Endodermal cell (in vitro differentiated cells): ENCODE measurements around the gene PCBP1. TPM values are rescaled to one million over a fixed set of nuclear protein-coding genes. Genes with fewer than 3 reads are reported as not detected.

Experiments
- DNase-seq: peaks from one replicate; pipeline ENCODE4 v3.0.0-alpha.2; 2017
- H3K27ac ChIP-seq: 2 replicates; pipeline ENCODE4 v1.5.1; 2013; ENCODE audit warnings: mild to moderate bottlenecking, low read depth, low read length, moderate library complexity
- H3K27me3 ChIP-seq: 2 replicates; pipeline ENCODE4 v1.6.1; 2013; ENCODE audit warnings: mild to moderate bottlenecking, low read length, moderate library complexity; ENCODE audit not compliant: insufficient read depth, control insufficient read depth, poor library complexity, severe bottlenecking
- H3K36me3 ChIP-seq: 2 replicates; pipeline ENCODE4 v1.7.0; 2013; ENCODE audit warnings: mild to moderate bottlenecking, low read length, moderate library complexity; ENCODE audit not compliant: control insufficient read depth, insufficient read depth
- H3K4me1 ChIP-seq: one replicate; pipeline ENCODE4 v1.7.0; 2013; ENCODE audit warnings: low read length; ENCODE audit not compliant: control insufficient read depth, insufficient read depth
- H3K4me3 ChIP-seq: 2 replicates; pipeline ENCODE4 v1.5.1; 2013; ENCODE audit warnings: mild to moderate bottlenecking, low read length, moderate library complexity
- H3K9ac ChIP-seq: 2 replicates; pipeline ENCODE4 v1.6.1; 2013; ENCODE audit warnings: mild to moderate bottlenecking, low read length, moderate library complexity; ENCODE audit not compliant: poor library complexity, severe bottlenecking; ENCODE audit errors: extremely low read depth
- H3K9me3 ChIP-seq: 2 replicates; pipeline ENCODE4 v1.6.1; 2013; ENCODE audit warnings: mild to moderate bottlenecking, low read length, moderate library complexity; ENCODE audit not compliant: control insufficient read depth
- H3K27ac Mint-ChIP-seq: 2 replicates; pipeline ENCODE4 v1.8.0; 2020; ENCODE audit warnings: mixed read lengths
- H3K27me3 Mint-ChIP-seq: 2 replicates; pipeline ENCODE4 v1.8.0; 2021; ENCODE audit warnings: mild to moderate bottlenecking, mixed read lengths; ENCODE audit not compliant: insufficient read depth
- H3K36me3 Mint-ChIP-seq: 2 replicates; pipeline ENCODE4 v1.8.0; 2020; ENCODE audit warnings: low read depth, mixed read lengths
- H3K4me1 Mint-ChIP-seq: 2 replicates; pipeline ENCODE4 v1.8.0; 2020; ENCODE audit warnings: mixed read lengths
- H3K4me3 Mint-ChIP-seq: 2 replicates; pipeline ENCODE4 v1.8.0; 2020; ENCODE audit warnings: mild to moderate bottlenecking, moderate library complexity, mixed read lengths
- H3K9me3 Mint-ChIP-seq: 2 replicates; pipeline ENCODE4 v1.8.0; 2020; ENCODE audit warnings: mild to moderate bottlenecking, mixed read lengths
- CTCF ChIP-seq: fragments of 200-600 bp; sonication (generic); conservative IDR thresholded peaks from 2 replicates; pipeline ENCODE4 v1.5.0; 2021; ENCODE audit warnings: antibody characterized with exemption, mild to moderate bottlenecking
- WGBS, 2 experiments: methylation state at CpG; one replicate each; pipeline versions ENCODE4 v1.1.5 to v1.1.7; 2013; ENCODE audit warnings: missing lambda C conversion rate in 2 of 2, mixed read lengths in 1 of 2; ENCODE audit not compliant: insufficient coverage in 1 of 2, insufficient read length in 1 of 2; 5-methylcytosine and 5-hydroxymethylcytosine counted together
- total RNA-seq, 2 donors: library from RNA; stranded (reverse); fragmentation: NEBNext Ultra II Directional in 1 of 2; extraction: Animal tissue kit (Norgen Biotek cat#: 25700) in 1 of 2; gene quantifications; 2 replicates in 1 of 2; 3 replicates in 1 of 2; pipeline ENCODE4 v1.2.1, GENCODE V29; 2021

Gene PCBP1
- total RNA-seq, 2 donors from 2014 or later = 344 to 357 TPM

GRCh38 chr2:70094978-70095719, 7.9 kb downstream of the PCBP1 start:
- 93% methylated on average over 3 to 4 of the region's 5 CpGs for WGBS, 2 experiments
- no peak overlapping the region for H3K4me3 ChIP-seq
- H3K9ac ChIP-seq = no peak overlapping the region
- no peaks in the 10 kb centered on the region for H3K9me3 Mint-ChIP-seq
- H3K4me1 Mint-ChIP-seq = peaks cover 8% of the 10 kb centered on the region
- H3K4me1 ChIP-seq = no peaks in the 10 kb centered on the region
- no peak overlapping the region for H3K27ac ChIP-seq
- DNase-seq = no peak
- no peaks in the 10 kb centered on the region for H3K27me3 ChIP-seq
- H3K9me3 ChIP-seq = no peaks in the 10 kb centered on the region
- H3K27ac Mint-ChIP-seq = peak overlapping the region; percentile 26
- no peaks in the 10 kb centered on the region for H3K36me3 Mint-ChIP-seq
- no peak overlapping the region for H3K4me3 Mint-ChIP-seq
- no peak for TF ChIP-seq CTCF
- no peaks in the 10 kb centered on the region for H3K36me3 ChIP-seq
- H3K27me3 Mint-ChIP-seq = no peaks in the 10 kb centered on the region

DNA sequence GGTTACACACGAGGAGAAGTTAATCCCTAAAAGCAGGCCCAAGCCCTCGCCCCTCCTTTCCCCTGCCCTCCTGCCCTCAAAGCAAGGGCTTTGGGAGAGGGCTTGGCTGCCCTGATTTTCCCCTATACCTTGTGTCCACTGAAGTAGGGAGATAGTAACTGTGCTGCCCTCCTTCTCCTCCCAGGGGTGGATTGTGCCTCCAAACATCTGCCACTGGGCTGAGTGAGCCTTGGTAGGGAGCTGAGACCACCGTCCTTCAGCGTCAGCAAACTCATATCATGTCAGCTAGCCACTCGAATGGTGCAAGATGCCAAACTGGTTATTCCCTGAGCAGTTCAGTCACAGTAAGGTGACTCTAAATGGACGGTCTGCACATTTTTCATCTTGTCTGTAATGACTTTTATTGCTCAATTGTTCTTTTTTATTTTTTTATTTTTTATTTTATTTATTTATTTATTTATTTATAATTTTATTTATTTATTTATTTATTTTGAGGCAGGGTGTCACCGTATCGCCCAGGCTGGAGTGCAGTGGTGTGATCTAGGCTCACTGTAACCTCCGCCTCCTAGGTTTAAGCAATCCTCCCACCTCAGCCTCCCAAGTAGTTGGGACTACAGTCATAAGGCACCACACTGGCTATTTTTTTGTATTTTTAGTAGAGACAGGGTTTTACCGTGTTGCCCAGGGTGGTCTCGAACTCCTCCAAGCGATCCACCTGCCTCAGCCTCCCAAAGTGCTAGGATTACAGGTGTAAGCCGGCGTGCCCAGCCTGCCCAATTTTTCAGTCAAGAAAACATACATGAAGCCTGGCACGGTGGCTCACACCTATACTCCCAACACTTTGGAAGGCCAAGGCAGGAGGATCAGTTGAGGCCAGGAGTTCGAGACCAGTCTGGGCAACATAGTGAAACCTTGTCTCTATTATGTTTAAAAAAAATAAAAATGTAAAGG, 8.7 kb downstream of the PCBP1 start:
- no peaks in the 10 kb centered on the region for H3K36me3 Mint-ChIP-seq
- 94 to 96% methylated on average over 11 to 16 of the region's 16 CpGs for WGBS, 2 experiments
- H3K9me3 Mint-ChIP-seq = no peaks in the 10 kb centered on the region
- Histone ChIP-seq H3K36me3 (no peaks in the 10 kb centered on the region), H3K9ac (no peak overlapping the region), H3K27ac (no peak overlapping the region), H3K27me3 (no peaks in the 10 kb centered on the region), H3K4me1 (no peaks in the 10 kb centered on the region), H3K4me3 (no peak overlapping the region), H3K9me3 (no peaks in the 10 kb centered on the region)
- DNase-seq = no peak
- no peaks in the 10 kb centered on the region for H3K27me3 Mint-ChIP-seq
- H3K27ac Mint-ChIP-seq = peak overlapping the region; percentile 26
- H3K4me1 Mint-ChIP-seq = peaks cover 4% of the 10 kb centered on the region
- no peak for TF ChIP-seq CTCF
- H3K4me3 Mint-ChIP-seq = no peak overlapping the region

- Mint-ChIP-seq H3K4me3 (no peak overlapping the region), H3K36me3 (peaks cover 3% of the 10 kb centered on the region), H3K27ac (no peak overlapping the region), H3K27me3 (no peaks in the 10 kb centered on the region), H3K9me3 (peaks cover 3% of the 10 kb centered on the region), H3K4me1 (no peaks in the 10 kb centered on the region)
- H3K27ac ChIP-seq = no peak overlapping the region
- no peaks in the 10 kb centered on the region for H3K9me3 ChIP-seq
- DNase-seq = no peak
- TF ChIP-seq CTCF = no peak
- H3K4me1 ChIP-seq = no peaks in the 10 kb centered on the region
- WGBS, 2 experiments = 80 to 94% methylated on average over 1 to 4 of the region's 4 CpGs
- H3K9ac ChIP-seq = no peak overlapping the region
- no peaks in the 10 kb centered on the region for H3K36me3 ChIP-seq
- no peak overlapping the region for H3K4me3 ChIP-seq
- H3K27me3 ChIP-seq = no peaks in the 10 kb centered on the region
These were observed 10.8 kb downstream of the PCBP1 start for GRCh38 chr2:70098032-70098431.
